HG02763 (cell line): ENCODE results near the gene ZNF619.
"Not testable (repeated sequence)": the region's sequence is repeated elsewhere in the genome, so short reads cannot be mapped to it uniquely, and the experiment has no call there.

Experiments
- ATAC-seq: cut with Tn5 transposase; IDR thresholded peaks from one replicate; pipeline ENCODE4 v1.9.1; 2021; ENCODE audit warnings: mild to moderate bottlenecking, moderate library complexity; ENCODE audit not compliant: unreplicated experiment

ZNF619 gene

GRCh38 chr3:40476478-40477470, at the start of gene ZNF619:
Gene ZNF619 (plus strand): TSS chr3:40477122. CDS start chr3:40477980, 858 bp downstream.
- peak; percentile 80 for ATAC-seq

DNA sequence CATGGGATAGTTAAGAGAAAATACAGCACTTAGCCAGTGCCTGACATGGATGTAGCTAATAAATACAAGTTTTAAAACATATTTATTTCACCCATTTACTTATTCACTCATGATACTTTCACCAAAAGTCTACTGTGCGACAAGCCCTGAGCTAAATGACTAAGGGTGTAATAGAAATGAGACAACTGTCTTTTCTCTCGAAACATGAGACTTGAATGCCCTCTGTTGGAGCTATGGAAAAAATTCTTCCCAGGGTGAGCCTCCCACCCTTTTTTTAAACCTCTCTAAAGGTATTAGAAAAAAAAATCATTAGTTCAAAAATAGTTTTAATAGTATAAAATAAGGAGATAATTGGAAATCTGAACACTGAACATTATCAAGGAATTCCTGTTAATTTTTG, 44.1 kb upstream of the ZNF619 start:
- ATAC-seq: no peak

DNA sequence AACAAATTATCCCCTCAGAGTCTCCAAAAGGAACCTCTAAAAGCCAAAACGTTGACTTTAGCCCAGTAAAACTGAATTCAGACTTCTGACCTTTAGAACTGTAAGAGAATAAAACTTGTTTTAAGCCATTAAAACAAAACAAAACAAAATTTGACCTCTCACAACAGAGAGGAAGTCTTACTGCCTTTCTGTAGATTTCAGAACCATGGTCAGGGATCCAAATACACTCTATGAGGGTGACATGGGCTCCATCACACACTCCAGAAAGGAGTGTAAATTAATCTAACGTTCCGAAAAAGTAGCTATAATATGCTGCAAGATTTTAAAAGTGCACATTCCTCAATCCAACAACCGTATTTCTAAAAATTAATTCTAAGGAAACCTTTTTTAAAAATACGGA, 39.0 kb upstream of the ZNF619 start:
- no peak for ATAC-seq

DNA sequence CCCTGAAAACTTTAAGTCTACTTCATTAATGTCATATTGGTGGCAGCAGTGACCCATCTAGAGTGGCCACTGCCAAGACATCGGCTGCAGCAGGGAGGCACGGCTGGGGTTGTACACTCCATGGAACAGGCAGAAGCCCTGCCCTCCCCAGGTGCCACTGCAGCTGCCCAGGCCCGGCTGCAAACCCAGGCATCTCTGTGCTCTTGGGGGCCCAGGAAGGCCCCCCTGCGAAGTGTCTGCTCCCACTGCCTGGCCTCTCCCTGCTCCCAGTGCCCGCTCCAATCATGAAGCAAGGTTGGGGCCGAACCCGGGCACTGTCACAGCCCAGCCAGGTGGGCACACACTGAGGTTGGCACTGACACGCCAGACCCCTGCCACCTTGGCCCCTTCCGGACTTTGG, 31.9 kb upstream of the ZNF619 start:
- no peak for ATAC-seq

GRCh38 chr3:40445880-40446279, 31.0 kb upstream of the ZNF619 start:
- no peak for ATAC-seq

GRCh38 chr3:40450438-40450837, 26.5 kb upstream of the ZNF619 start:
- no peak for ATAC-seq

GRCh38 chr3:40451551-40451950, 25.4 kb upstream of the ZNF619 start:
- ATAC-seq: no peak

DNA sequence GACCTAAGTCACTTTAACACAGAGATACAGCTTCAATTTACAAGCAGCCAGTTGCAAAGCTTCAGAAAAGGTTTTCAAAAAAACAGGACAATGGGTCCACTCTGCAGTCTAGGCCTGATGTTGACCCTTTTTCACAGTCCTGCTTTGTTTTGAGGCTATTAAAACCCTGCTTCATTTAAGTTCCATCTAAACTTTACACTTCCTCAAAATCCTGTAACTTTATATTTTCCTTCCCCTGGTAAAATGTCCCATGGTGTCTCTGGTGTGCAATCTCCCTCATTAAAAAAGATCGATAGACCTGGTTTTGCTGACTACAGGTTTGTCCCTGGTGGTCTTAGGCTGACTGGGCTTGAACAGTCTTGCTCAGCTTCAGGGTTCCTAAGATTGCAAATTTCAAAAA, 24.9 kb upstream of the ZNF619 start:
- no peak for ATAC-seq

- ATAC-seq: no peak
Observed at GRCh38 chr3:40452562-40452875, 24.4 kb upstream of the ZNF619 start.

- ATAC-seq: peak; percentile 93
Observed at GRCh38 chr3:40452876-40453730, 23.8 kb upstream of the ZNF619 start.

DNA sequence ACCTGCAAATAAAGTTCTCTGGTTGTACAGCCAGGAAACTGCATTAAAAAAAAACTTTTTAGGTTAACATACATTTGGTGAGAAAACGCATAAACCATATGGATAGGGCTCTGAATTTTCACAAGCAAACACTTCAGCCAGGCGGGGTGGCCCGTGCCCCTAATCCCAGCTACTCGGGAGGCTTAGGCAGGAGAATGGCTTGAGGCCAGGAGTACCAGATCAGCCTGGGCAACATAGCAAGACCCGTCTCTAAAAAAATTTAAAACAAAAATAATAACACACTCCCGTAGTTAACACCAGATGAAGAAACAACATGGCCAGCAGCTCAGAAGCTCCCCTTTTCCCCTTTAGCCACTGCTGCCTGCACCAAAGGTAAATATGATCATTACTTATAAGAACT, 23.0 kb upstream of the ZNF619 start:
- no peak for ATAC-seq

- no peak for ATAC-seq
Observed at GRCh38 chr3:40455328-40455727, 21.6 kb upstream of the ZNF619 start.

- no peak for ATAC-seq
Observed at GRCh38 chr3:40456279-40456939, 20.5 kb upstream of the ZNF619 start.

GRCh38 chr3:40456940-40457823, 19.7 kb upstream of the ZNF619 start, which contains the start of gene RPL14:
Gene RPL14 (plus strand): TSS chr3:40457339. CDS start chr3:40457472, 133 bp downstream.
- peak; percentile 69 for ATAC-seq

DNA sequence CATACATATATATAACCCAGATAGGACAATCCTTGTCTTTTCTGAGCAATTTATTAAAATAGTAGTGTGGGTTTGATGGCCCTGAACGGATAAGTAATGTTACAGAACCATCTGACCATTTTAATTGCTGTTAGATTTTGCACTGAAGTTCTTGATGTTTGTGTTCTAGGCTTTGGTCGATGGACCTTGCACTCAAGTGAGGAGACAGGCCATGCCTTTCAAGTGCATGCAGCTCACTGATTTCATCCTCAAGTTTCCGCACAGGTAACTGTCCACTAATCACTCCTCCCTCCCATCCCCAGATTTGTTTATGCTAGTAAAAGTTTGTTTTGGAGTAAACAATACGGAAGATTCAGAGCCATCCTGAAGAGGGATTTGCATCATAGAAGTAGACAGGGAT, 18.4 kb upstream of the ZNF619 start:
- no peak for ATAC-seq

DNA sequence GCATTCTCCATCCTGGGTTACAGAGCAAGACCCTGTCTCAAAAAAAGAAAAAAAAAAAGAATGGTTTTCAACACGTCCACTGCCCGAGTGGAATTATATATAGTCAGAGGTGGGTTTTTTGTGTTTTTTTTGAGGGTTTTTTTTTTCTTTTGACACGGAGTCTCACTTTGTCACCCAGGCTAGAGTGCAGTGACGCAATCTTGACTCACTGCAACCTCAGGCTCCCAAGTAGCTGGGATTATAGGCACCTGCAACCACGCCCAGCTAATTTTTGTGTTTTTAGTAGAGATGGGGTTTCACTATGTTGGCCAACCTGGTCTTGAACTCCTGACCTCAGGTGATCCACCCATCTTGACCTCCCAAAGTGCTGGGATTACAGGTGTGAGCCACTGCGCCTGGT, 16.4 kb upstream of the ZNF619 start:
- not testable (repeated sequence) for ATAC-seq

- no peak for ATAC-seq
Observed at GRCh38 chr3:40461161-40461560, 15.8 kb upstream of the ZNF619 start.

GRCh38 chr3:40462838-40463237, 14.1 kb upstream of the ZNF619 start:
- not testable (repeated sequence) for ATAC-seq

DNA sequence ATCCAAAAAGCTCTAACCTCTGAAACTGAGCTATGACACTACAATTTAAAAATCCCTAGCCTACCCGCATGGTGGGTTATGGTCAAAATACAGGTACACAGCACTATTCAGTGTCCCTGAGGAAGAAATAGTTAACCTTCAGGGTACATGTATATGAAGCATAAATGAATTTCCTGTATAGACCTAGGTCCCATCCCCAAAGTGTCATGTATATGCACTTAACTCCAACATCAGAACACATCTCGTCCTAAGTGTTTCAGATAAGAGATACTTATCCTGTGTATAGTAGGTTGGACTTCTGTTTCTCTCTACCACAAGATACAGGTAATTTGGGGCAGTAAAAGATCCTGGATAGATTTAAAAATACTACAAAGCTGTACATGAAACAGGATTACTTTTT, 13.3 kb upstream of the ZNF619 start:
- no peak for ATAC-seq
